Measurements from ENCODE around the gene PSMG4.

DNA sequence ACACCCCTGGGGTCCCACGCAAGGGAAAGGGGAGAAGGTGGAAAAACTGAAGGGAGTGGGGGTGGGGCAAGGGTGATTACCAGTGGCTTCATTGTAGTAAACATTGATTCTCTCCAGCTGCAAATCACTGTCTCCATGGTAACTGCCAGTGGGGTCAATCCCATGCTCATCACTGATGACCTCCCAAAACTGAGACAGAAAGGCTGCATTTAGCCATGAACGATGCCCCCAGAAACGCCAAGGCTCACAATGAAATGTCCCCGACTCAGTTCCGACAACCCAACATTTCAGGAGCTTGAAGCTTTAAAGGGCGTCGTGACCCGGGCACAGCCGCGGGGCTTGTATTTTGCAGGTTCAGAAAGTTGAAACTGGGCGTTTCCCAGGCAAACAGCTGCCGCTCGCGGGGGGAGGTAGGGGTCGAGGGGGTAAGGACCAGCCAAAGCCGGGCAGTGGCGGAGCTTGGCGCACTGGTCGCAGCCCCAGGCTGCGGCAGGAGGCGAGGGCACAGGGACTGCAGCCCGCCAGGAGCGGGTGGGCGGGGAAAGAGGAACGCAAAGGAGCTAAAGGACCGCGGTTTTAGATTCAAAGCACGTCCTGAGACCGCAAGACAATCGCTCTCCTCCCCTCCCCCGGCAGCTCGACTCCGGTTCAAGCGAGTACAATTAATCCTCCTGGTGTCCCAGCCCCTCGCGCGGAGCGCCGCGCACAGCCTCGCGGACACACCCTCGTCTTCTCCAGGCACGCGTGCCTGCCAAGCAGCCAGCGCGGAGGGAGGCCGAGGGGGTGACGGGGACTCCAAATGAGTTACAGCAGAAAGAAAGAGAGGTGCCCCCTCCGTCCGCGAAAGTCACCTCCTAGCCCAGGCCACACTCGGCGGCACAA is 32.0 kb upstream of the PSMG4 start:
- TF ChIP-seq, protein P1, sequence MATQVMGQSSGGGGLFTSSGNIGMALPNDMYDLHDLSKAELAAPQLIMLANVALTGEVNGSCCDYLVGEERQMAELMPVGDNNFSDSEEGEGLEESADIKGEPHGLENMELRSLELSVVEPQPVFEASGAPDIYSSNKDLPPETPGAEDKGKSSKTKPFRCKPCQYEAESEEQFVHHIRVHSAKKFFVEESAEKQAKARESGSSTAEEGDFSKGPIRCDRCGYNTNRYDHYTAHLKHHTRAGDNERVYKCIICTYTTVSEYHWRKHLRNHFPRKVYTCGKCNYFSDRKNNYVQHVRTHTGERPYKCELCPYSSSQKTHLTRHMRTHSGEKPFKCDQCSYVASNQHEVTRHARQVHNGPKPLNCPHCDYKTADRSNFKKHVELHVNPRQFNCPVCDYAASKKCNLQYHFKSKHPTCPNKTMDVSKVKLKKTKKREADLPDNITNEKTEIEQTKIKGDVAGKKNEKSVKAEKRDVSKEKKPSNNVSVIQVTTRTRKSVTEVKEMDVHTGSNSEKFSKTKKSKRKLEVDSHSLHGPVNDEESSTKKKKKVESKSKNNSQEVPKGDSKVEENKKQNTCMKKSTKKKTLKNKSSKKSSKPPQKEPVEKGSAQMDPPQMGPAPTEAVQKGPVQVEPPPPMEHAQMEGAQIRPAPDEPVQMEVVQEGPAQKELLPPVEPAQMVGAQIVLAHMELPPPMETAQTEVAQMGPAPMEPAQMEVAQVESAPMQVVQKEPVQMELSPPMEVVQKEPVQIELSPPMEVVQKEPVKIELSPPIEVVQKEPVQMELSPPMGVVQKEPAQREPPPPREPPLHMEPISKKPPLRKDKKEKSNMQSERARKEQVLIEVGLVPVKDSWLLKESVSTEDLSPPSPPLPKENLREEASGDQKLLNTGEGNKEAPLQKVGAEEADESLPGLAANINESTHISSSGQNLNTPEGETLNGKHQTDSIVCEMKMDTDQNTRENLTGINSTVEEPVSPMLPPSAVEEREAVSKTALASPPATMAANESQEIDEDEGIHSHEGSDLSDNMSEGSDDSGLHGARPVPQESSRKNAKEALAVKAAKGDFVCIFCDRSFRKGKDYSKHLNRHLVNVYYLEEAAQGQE (IDR thresholded peaks at IDR 0.05; ENCODE audit: low read depth, low read length) = no peak
- TF ChIP-seq MTA3 (IDR thresholded peaks at IDR 0.05; ENCODE audit: borderline replicate concordance, low read length) (no peak), POLR2A (IDR thresholded peaks at IDR 0.05; ENCODE audit: low read depth, low read length) (no peak; the same call in 1 of the 2 replicates), RFX5 (IDR thresholded peaks at IDR 0.05; ENCODE audit: low read depth, low read length) (no peak), BHLHE40 (IDR thresholded peaks at IDR 0.05; ENCODE audit: borderline replicate concordance in 1 of 2, low read depth in 2 of 2, low read length in 1 of 2) (peak in 1 of 2 experiments; percentile 18; a peak in 1 of 4 replicates), CHD1 (IDR thresholded peaks at IDR 0.05; ENCODE audit: low read depth, low read length) (no peak), RAD21 (IDR thresholded peaks at IDR 0.05; ENCODE audit: insufficient read depth, low read depth, low read length) (no peak), EZH2 (IDR thresholded peaks at IDR 0.05; ENCODE audit: borderline replicate concordance, control insufficient read depth, low read depth, low read length) (no peak)
- TF ChIP-seq, protein P2, sequence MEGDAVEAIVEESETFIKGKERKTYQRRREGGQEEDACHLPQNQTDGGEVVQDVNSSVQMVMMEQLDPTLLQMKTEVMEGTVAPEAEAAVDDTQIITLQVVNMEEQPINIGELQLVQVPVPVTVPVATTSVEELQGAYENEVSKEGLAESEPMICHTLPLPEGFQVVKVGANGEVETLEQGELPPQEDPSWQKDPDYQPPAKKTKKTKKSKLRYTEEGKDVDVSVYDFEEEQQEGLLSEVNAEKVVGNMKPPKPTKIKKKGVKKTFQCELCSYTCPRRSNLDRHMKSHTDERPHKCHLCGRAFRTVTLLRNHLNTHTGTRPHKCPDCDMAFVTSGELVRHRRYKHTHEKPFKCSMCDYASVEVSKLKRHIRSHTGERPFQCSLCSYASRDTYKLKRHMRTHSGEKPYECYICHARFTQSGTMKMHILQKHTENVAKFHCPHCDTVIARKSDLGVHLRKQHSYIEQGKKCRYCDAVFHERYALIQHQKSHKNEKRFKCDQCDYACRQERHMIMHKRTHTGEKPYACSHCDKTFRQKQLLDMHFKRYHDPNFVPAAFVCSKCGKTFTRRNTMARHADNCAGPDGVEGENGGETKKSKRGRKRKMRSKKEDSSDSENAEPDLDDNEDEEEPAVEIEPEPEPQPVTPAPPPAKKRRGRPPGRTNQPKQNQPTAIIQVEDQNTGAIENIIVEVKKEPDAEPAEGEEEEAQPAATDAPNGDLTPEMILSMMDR (IDR thresholded peaks at IDR 0.05 in 2 of 3, conservative IDR thresholded peaks at IDR 0.05 in 1 of 3; ENCODE audit: control insufficient read depth in 2 of 3, extremely low read depth in 1 of 3, insufficient read depth in 1 of 3, low read depth in 3 of 3, low read length in 3 of 3) = no peak

Measured in GM12878 (cell line).